ENCODE measurements around the gene RD3L. TPM values are rescaled to one million over a fixed set of nuclear protein-coding genes. Genes with fewer than 3 reads are reported as not detected.

RD3L gene
- total and polyA plus RNA-seq, 9 of the 15 experiments (the other 6 are each of a cell fraction or from before 2014, with no cell fraction given): 0.14 TPM; not detected in 8

GRCh38 chr14:103891667-103892215 is 50.6 kb downstream of the RD3L start:
- BruUV-seq (replicated peaks): no TSS peak
- Histone ChIP-seq H3K27me3 (ENCODE audit: control insufficient read depth in 2 of 2, insufficient read depth in 2 of 2, low read length in 2 of 2) (peaks cover 5 to 20% of the 10 kb centered on the region in 2 experiments; a peak in 3 of 5 replicates), H3K79me2 (ENCODE audit: control insufficient read depth, insufficient read depth, low read length) (no peaks in the 10 kb centered on the region), H4K20me1 (replicated peaks; ENCODE audit: control insufficient read depth, insufficient read depth, low read length) (no peaks in the 10 kb centered on the region; the same call in 1 of the 2 replicates), H3K4me2 (ENCODE audit: insufficient read depth, low read length) (no peak overlapping the region), H3K9me3 (replicated peaks; ENCODE audit: control insufficient read depth, insufficient read depth, low read depth, low read length) (no peaks in the 10 kb centered on the region), H2AFZ (ENCODE audit: low read depth, low read length) (no peak overlapping the region), H3K36me3 (ENCODE audit: control insufficient read depth, insufficient read depth, low read length) (no peaks in the 10 kb centered on the region), H3K4me3 (no peak overlapping the region), H3K9ac (ENCODE audit: insufficient read depth in 1 of 2, low read depth in 2 of 2, low read length in 2 of 2) (no peak overlapping the region), H3K4me1 (replicated peaks in 1 of 2; ENCODE audit: control insufficient read depth in 2 of 2, insufficient read depth in 2 of 2, low read length in 2 of 2) (peaks cover 4 to 38% of the 10 kb centered on the region in 2 experiments; a peak in 4 of 5 replicates), H3K9me1 (ENCODE audit: control insufficient read depth, insufficient read depth, low read length) (no peaks in the 10 kb centered on the region), H3K27ac (ENCODE audit: extremely low read depth, low read depth, low read length) (no peak overlapping the region)
- CTCF ChIA-PET (ENCODE audit: low intra/inter-chr PET ratio): no interaction called here
- 31% methylated on average over 12 of the region's 15 CpGs for WGBS (ENCODE audit: insufficient coverage, low coverage, missing lambda C conversion rate)
- no peak for ATAC-seq
- no peak for DNase-seq (ENCODE audit: extremely low read depth in 1 of 4, low spot score in 3 of 4)
- POLR2A ChIA-PET: no interaction called here
- no peak for TF ChIP-seq ATF7 (IDR thresholded peaks at IDR 0.05)
- FAIRE-seq: no peak
- in situ Hi-C loops (cut with MboI) (no loop called here), intact Hi-C loops (cut with micrococcal nuclease) (no loop called here)

- DNase-seq (ENCODE audit: extremely low read depth in 1 of 4, low spot score in 3 of 4) (no peak), FAIRE-seq (no peak), ATAC-seq (no peak)
- Histone ChIP-seq H3K36me3 (ENCODE audit: control insufficient read depth, insufficient read depth, low read length) (no peaks in the 10 kb centered on the region), H3K27ac (ENCODE audit: extremely low read depth, low read depth, low read length) (no peak overlapping the region), H4K20me1 (replicated peaks; ENCODE audit: control insufficient read depth, insufficient read depth, low read length) (no peaks in the 10 kb centered on the region; the same call in 1 of the 2 replicates), H3K4me3 (no peak overlapping the region), H3K9ac (ENCODE audit: insufficient read depth in 1 of 2, low read depth in 2 of 2, low read length in 2 of 2) (no peak overlapping the region; a peak in 1 of 4 replicates), H3K79me2 (ENCODE audit: control insufficient read depth, insufficient read depth, low read length) (no peaks in the 10 kb centered on the region), H3K27me3 (ENCODE audit: control insufficient read depth in 2 of 2, insufficient read depth in 2 of 2, low read length in 2 of 2) (peaks cover 0 to 13% of the 10 kb centered on the region in 2 experiments; a peak in 3 of 5 replicates), H3K4me1 (replicated peaks in 1 of 2; ENCODE audit: control insufficient read depth in 2 of 2, insufficient read depth in 2 of 2, low read length in 2 of 2) (peaks cover 4 to 42% of the 10 kb centered on the region in 2 experiments; a peak in 4 of 5 replicates), H3K4me2 (ENCODE audit: insufficient read depth, low read length) (no peak overlapping the region), H2AFZ (ENCODE audit: low read depth, low read length) (no peak overlapping the region), H3K9me3 (replicated peaks; ENCODE audit: control insufficient read depth, insufficient read depth, low read depth, low read length) (no peaks in the 10 kb centered on the region), H3K9me1 (ENCODE audit: control insufficient read depth, insufficient read depth, low read length) (no peaks in the 10 kb centered on the region)
- in situ Hi-C loops (cut with MboI): no loop called here
- intact Hi-C loops (cut with micrococcal nuclease): no loop called here
- BruUV-seq (replicated peaks): no TSS peak
- 24% methylated on average over 10 of the region's 18 CpGs for WGBS (ENCODE audit: insufficient coverage, low coverage, missing lambda C conversion rate)
- CTCF ChIA-PET (ENCODE audit: low intra/inter-chr PET ratio): no interaction called here
- POLR2A ChIA-PET: no interaction called here
- TF ChIP-seq JUNB (CRISPR knock-in tag; conservative IDR thresholded peaks at IDR 0.05): no peak
- TF ChIP-seq ZNF354B (CRISPR knock-in tag; IDR thresholded peaks at IDR 0.05): no peak
- TF ChIP-seq RNF2 (IDR thresholded peaks at IDR 0.05): no peak
- TF ChIP-seq ARID2 (IDR thresholded peaks at IDR 0.05): no peak
These were observed 51.3 kb downstream of the RD3L start for GRCh38 chr14:103890821-103891666.
